ENCODE results near the gene FBXL2.
"Not testable (repeated sequence)": the region's sequence is repeated elsewhere in the genome, so short reads cannot be mapped to it uniquely, and the experiment has no call there.

FBXL2 gene

DNA sequence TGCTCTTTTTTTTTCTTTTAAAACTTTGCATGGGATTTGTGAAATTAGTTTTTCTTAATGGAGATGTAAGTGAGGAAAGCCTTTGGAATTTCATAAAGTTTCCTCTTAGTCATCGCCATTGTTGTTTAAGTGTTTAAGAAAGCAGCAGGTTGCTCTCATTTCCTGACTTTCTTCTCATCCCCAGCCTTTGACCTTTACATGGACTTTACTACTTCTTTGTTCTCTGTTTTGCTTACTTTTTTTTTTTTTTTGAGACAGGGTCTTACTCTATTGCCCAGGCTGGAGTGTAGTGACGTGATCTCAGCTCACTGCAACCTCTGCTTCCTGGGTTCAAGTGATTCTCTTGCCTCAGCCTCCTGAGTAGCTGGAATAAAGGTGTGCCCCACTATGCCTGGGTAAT, 38.6 kb downstream of the FBXL2 start:
- no peak for DNase-seq (ENCODE audit: low read depth, low spot score)

DNA sequence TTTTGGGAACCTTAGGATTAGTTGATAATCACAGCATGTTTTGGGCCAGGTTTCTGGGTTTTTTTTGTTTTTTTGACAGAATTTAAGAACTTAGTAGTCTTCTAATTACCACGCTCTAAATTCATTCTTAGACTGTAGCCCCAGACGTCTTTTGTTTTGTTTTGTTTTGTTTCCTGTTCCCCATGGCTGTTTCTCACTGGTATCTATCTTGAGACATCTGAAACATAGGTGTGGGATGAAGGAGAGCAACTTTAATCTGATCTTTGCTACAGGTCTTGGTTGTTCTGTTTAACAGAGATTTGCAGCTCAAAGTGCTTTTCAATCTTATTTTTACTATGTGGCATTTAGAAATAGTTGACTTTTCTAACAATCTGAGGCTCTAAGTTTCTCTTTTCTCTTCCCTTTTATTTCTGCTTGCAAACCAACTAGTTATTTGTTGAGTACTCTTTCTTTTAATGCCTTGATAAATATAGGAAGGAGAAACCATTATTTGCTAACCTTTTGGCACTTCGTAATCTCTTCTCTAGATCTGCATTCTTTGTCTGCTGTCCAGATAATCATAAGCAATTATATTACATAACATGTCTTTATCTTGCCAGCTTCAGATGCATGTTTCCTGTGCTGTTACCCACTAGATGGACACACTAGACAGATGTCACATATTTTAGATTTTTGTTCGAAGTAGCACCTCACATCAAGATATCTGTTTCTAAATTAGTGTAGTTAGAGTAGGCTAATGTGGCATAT, 40.9 kb downstream of the FBXL2 start:
- no peak for DNase-seq (ENCODE audit: low read depth, low spot score)

DNA sequence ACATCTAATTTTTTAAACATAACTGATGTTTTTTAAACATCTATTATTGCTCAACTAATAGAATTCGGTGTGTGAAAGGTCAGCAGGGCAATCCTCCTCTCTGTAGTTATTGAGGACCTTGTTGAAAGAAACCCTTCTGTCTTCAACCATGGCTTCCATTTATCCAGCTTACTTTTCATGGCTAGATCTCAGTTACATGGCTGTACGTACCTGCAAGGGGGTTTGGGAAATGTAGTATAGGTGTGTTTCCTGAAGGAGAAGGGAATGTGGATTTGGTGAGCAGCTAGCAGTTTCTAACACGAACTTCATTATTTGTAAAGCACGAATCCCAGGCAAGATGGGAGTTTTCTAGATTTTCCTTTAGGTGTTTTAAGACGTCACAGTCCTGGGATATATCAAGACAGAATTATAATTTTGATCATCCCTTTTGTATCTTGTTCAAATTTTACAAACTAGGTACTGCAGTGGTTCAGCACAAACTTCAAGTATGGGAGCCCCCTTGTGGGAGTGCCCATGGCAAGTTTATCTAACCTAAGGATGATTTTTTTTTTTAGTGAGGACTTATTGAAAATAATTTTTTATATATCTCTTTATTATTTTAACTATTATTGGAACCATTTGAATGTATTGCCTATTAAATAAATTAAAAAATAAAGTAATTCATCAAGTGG, 41.6 kb downstream of the FBXL2 start:
- no peak for DNase-seq (ENCODE audit: low read depth, low spot score)

DNA sequence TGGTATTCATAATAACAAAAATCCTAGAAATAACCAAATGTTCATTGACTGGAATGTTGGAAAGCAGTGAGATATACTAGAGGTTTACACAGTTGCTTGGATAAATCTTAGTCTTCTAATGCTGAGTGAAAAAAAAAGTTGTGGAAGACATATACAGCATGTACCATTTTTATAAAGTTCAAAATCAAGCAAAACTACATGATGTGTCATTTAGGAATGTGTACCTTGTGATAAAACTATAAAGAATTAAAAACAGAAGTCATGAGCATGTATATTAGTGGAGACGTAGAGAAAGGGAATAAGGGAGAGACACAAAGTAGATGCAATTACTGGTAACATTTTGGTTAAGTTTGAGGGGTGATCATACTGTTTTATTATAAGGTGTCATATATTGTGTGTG, 45.2 kb downstream of the FBXL2 start:
- no peak for DNase-seq (ENCODE audit: low read depth, low spot score)

DNA sequence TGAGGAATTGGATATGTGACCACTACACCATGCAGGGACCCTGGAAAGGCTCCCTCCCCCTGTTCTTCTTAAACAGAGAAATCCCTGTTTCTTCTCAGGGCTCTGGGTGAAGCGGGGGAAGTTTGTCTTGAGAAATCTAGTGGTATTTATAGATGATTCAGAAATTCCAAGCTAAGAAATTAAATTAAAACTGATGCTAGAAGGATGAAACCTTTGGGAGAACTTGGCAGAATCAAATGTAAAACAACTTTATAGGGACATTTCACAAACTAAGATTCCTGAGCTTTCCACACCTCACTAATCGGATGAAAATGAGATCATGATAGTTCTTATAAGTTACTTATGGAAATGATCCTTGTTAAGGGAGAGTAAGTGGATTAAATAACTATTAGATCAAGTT, 54.2 kb downstream of the FBXL2 start:
- no peak for DNase-seq (ENCODE audit: low read depth, low spot score)

DNA sequence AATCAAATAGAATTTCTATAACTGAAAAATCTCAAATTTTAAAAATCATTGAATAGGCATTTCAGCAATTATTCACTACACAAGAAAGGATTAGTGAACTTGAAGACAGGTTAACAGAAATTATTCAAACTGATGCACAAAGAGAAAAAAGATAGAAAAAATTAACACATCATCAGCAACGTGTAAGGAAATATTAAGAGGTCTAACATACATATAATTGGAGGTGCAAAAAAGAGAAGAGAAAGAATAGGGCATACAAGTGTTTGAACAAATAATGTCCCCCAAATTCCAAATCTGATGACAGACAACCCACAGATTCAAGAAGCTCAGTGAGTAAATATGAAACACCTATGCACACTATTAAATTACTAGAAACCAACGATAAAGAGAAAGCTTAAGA, 57.1 kb downstream of the FBXL2 start:
- no peak for DNase-seq (ENCODE audit: low read depth, low spot score)

DNA sequence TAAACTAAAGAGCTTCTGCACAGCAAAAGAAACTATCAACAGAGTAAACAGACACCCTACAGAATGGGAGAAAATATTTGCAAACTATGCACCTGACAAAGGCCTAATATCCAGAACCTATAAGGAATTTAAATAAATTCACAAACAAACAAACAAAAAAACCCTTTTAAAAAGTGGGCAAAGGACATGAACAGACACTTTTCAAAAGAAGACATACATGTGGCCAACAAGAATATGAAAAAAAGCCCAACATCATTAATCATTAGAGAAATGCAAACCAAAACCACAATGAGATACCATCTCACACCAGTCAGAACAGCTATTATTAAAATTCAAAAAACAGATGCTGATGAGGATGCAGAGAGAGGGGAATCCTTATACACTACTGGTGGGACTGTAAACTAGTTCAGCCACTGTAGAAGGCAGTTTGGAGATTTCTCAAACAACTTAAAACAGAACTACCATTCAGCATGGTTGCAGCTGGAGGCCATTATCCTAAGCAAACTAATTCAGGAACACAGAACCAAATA, 61.8 kb downstream of the FBXL2 start:
- DNase-seq (ENCODE audit: low read depth, low spot score): not testable (repeated sequence)

DNA sequence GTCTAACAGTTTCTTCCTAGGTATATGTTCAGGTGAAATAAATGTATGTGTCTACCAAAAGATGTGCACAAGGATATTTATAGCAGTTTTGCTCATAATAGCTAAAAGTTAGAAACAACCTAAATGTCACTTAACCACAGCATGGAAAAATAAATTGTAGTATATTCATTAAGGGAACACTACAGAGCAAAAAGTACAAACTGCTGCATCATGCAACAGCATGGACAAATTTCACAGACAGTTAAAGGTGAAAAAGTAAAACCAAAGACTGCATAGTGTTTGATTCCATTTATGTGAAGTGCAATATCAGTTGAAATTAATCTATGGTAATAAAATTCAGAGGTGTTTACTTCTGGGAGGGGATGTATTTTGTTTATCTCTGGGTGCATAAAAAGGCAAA, 62.5 kb downstream of the FBXL2 start:
- DNase-seq (ENCODE audit: low read depth, low spot score): no peak

DNA sequence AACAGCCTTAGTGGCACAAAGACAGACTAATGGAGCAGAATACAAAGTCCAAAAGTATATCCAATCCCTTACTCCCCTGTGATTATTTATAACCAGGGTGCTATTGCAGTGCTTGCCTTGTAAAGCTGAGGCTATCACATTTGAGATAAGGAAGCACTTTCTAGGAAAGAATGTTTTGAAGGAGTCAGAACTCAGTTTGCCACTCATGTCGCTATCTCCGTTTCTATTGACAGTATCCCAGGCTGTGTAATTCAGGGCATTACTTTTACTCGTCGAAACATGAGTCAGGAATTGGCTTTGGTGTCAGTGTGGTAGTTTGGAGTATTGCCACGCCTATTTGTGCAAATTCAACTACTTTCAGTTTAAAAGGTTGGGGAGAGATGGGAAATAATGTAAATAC, 78.4 kb downstream of the FBXL2 start:
- DNase-seq (ENCODE audit: low read depth, low spot score): no peak

DNA sequence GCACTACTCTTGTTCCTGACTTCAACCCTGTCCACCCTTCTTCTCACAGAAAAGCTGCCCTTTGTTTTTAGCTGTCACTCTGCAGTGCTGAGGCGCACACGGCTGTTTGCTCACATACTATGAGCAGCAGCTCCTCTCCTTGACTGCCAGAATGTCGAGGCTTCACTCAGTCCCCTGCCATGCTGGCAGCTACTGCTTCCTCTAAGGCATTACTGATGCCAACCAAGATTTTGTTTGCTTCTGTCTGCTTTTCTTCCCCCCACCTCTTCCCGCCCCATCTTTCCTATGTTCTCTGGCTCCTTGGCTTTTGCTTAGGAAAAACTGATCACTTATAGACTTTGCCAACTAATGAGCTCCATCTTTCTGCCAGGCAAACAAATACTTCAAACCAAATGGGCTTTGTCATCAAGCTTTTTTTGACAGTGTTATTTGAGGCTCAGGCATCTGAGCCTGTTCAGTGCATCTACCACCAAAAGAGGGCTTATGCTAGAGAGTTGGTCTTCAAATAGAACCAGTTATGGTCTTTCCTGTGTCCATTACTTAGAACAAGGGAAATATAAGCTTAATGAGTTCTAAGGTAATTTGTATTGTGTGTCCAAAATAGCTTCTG, 81.0 kb downstream of the FBXL2 start:
- no peak for DNase-seq (ENCODE audit: low read depth, low spot score)

DNA sequence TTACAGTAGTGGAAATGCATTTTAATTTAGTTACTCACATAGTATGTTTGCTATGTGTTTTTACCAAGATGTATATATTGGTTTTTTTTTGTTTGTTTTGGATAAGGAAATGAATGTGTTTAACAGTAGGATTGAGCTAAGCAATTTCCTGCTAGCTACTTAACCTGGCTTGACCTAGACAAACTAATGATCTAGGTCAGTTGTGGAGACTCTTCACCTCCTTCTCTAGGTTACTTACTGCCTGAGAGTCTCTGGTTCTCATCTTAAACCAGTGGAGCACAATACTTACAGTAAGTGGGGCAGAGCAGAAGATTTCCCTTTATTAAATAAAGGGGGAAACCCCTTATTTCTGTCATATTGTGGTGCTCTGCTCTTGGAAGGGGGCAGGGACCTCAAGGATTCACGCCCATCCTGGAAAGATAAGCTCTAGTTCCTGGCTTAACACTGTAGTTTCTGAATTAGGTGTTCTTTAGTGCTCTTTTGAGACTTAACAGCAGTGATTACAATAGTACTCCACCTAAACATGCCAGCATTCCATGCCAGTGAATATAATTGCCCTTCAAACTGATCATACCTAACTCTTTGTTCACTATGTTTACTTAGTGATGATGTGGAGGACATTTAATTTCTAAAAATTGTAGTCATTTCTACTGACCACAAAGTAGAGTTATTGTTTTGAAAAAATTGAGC, 83.0 kb downstream of the FBXL2 start:
- no peak for DNase-seq (ENCODE audit: low read depth, low spot score)

DNA sequence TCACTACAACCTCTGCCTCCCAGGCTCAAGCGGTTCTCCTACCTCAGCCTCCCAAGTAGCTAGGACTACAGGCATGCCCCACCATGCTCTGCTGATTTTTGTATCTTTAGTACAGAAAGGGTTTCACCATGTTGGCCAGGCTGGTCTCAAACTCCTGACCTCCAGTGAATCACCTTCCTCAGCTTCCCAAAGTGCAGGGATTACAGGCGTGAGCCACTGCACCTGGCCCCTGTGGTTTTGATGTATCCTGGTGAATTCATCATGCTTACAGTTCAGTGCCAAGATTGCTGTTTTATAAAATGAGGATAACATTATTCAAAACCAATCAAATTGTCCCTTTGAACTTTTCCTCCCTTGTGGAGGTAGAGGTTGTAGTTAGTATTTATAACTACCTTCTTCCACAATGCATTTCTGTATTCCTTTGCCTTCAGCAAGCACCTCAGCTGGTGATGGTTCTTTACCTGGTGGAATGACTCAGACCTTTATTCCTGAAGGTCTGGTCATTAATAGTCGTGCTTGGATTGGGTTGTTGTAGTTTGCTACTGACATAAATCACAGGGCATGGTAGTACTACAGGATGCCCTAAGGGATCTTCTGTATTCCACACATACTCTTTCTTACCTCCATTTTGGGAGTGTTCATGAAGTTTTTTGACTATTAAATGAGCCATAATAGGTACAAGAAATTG, 86.0 kb downstream of the FBXL2 start:
- DNase-seq (ENCODE audit: low read depth, low spot score): no peak

DNA sequence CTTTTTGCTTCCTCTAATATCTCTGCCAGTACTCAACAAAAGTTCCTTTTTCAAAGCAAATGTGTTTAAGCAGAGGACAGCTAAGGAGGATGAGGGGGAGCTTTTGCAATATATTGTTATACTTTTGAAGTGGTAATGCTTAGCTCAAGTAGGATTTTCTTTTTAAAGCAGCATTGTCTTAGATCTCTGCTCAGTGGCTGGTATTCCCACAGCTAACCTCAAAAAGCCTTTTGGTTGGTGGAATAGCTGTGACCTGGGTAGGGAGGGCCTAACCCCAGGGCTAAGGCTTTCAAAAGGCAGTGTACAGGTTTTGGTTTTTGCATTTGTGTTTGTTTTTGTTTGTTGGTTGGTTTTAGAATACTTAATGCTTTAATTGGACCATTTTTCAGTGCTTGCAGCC, 86.8 kb downstream of the FBXL2 start:
- DNase-seq (ENCODE audit: low read depth, low spot score): no peak

DNA sequence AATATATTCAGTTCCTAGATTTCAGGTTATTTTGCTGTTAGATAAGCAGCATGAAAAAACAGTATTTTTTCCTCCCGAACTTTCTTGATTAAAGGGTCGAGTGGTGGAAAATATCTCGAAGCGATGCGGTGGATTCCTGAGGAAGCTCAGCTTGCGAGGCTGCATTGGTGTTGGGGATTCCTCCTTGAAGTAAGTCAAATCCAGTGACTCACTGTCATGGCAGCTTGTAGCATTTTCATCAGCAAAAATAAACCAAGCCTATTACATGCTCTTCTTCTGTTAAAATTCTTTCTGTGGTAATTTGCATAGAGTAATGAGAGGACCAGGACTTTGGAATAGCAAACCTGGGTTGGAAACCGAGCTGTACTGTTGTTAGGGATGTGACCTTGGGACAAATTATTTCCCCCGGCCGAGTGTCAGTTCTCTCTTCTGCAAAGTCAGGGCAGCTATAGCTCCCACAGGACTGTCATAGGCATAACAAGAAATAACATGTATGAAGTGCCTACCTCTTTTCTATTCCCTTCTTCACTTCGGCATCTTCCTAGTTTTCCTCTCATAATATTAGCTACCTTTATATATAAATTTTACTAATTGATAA, 87.4 kb downstream of the FBXL2 start:
- DNase-seq (ENCODE audit: low read depth, low spot score): no peak

DNA sequence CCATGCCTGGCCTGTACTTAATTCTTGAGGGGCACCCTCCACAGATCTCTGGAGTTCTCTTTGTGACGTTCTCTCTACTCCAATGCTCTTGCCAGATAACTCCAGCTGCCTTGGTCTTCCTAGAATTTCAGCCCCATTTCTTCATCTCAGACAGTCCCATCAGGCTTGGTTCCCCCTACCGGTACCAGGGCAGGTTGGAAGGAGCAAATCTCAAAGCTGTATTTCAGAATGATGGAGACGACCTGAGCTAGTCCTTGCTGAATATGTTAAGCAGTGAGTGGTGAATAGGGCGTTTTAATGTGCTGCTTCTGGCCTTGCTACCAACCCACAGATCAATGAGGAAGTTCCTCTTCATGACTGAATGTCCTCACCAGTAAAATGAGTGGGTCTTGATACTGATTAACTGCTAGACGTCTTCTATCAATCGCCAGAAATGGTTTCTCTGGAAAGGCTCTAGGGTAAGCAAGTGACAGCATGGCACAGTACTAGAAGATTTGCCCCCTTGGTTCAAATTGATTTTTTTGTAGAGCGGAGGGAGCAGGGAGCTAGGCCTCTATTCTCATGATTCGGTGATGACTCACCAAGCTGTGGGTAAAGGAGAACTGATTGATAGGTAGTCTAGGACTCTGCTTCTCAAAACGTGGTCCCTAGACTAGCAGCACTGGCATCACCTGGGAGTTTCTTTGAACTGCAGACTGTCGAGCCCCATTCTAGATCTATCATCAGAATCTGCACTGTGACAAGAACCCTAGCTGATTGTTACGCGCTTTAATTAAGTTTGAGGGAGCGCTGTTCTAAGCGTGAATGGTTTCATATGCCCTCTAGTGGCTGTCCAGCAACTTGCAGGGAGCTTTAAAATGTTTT, 95.2 kb downstream of the FBXL2 start:
- DNase-seq (ENCODE audit: low read depth, low spot score): no peak

DNA sequence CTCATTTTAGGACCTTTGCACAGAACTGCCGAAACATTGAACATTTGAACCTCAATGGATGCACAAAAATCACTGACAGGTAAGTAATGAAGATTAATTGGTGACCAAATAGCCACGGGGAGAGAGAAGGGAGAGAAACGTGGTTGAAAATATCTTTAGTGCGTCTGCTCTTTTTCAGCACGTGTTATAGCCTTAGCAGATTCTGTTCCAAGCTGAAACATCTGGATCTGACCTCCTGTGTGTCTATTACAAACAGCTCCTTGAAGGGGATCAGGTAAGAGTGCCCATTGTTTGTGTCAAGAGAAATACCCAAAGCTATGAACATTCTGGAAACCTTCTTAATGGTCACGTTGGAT, 95.8 kb downstream of the FBXL2 start:
- DNase-seq (ENCODE audit: low read depth, low spot score): no peak

DNA sequence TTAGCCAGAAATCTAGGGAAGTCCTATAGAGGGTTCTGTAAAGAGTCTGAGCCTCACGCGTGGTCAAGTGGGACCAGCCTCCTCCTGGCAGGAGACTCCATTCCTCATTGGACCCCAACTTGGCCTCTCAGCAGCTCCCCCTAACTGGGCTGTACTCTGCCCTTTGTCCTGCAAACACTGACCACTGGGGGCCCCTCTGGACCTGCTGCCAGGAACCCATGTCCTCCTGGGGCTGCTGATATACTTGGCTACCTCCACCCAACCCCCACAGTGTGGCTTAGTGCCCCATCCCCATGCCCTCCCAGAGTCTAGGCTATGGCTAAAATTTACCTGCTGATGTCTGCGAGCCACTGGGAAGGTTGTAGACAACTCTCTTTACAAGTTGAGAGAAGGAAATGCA, 100.2 kb downstream of the FBXL2 start:
- DNase-seq (ENCODE audit: low read depth, low spot score): no peak

DNA sequence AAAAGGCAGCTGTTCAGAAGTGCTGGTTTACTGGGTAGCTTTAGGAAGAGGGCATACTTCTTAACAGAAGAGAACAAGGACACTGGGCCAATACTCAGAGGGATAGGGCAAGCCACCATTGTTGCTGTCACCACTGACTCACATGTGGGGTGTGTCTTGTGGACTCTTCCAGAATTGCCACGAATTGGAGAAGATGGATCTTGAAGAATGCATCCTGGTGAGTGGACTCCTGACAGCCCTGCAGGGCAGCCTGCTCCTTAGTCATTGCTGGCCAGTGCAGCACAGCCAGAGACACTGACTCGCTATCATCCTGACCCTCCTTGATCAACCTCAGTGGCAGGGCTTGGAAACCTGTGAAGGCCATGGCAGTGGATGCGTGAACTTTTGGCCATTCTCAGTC, 100.7 kb downstream of the FBXL2 start:
- no peak for DNase-seq (ENCODE audit: low read depth, low spot score)

DNA sequence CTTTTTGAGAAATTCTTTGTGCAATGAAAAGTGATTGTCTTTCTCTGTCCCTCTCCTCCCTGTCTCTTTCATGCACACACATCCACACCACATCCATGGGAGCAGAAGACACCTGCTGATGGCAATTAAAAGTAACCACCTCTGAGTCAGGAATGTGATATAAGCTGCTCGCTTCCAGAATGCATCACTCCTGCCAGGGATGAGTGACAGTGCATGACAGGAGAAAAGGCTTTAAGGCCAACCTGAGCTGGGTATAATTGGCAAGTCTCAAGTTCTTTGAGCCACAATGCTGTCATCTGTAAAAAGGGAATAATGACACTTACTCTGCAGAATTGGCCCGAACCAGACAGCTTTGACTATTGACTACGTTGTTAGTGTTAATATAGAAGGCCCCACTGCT, 103.4 kb downstream of the FBXL2 start:
- DNase-seq (ENCODE audit: low read depth, low spot score): no peak

DNA sequence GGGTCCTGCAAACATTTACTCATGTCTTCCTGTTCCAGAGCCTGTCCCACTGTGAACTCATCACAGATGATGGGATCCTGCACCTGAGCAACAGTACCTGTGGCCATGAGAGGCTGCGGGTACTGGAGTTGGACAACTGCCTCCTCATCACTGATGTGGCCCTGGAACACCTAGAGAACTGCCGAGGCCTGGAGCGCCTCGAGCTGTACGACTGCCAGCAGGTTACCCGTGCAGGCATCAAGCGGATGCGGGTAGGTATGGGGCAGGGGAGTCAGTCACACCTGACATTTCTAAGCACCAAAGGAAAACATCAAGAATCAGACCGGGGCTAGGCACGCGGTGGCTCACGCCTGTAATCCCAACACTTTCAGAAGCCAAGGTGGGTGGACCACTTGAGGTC, 106.7 kb downstream of the FBXL2 start:
- DNase-seq (ENCODE audit: low read depth, low spot score): no peak

Measured in iPS DF 19.7 (cell line).